GM19397 (cell line): ENCODE data around the gene B9D2.
"Not testable (repeated sequence)": the region's sequence is repeated elsewhere in the genome, so short reads cannot be mapped to it uniquely, and the experiment has no call there.

Source experiments
- ATAC-seq: cut with Tn5 transposase; IDR thresholded peaks from one replicate; pipeline ENCODE4 v1.9.1; 2021; ENCODE audit warnings: mild to moderate bottlenecking, moderate library complexity; ENCODE audit not compliant: unreplicated experiment

The B9D2 gene

DNA sequence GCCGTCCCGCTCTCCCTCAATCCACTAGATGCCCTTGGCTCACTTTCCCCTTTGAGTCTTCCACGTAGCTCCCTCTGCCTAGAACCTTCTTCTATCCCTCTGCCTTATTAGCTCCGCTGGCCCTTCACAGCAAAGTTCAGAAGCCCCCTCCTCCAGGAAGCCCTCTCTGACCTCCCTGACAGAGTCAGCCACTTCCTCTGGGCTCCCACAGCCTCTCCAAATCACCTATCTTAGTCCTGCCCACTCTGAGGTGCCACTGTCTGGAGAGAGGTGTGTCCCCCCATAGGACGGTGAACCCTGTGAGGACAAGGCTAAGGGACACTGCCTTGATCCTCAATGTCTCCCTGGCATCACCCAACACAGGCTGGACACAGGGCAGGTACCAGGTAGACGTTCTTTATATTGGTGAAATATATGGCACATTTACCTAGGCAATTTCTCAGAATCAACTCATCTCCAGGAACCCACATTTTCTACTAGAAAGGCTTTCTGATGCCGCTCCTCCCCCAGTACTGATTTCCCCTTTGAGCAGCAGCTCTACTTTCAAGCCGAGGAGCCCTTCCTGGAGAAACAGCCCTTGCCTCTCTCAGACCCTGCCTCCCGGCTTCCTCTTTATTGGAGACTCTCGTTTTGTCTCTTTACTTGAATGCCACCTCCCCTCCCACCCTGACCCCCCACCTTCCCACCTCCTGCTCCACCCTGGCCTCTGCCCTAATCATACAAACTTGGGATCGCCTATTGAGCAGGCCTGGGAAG, 6.8 kb downstream of the B9D2 start:
- ATAC-seq, result no peak

DNA sequence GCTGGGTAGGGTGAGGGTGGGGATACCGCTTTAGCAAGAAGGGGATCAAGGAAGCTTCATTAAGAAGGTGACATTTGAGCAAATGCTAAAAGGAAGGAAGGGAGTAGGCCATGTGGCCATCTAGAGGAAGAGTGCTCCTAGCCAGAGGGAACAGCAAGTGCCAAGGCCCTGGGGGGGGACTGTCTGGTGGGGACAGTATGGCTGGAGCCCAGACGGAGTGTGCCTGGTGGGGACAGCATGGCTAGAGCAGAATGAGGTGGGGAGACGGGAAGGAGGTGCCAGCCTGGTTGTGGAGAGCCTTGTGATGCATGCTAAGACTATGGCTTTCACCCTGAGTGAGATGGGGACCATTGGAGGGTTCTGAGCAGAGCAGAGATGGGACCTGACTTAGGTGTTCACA, 8.1 kb downstream of the B9D2 start:
- ATAC-seq, result no peak

DNA sequence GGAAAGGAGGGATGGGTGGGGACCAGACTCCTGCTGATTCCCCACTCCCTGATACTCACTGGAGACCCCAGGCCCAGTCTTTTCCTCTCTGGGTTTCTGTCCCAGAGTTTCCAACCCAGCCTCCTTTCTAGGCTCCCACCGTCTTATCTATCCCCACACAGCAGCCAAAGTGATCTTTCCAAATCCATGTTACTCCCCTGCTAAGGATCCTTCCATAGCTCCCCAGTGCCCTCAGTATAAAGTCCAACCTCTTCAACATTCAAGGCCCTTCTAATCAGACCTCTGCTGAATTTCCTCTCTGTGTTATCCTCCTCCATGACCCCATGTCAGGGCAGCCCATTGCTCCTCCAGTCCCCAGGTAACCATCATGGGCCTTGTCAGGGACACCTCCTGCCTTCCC, 8.9 kb downstream of the B9D2 start:
- no peak for ATAC-seq

DNA sequence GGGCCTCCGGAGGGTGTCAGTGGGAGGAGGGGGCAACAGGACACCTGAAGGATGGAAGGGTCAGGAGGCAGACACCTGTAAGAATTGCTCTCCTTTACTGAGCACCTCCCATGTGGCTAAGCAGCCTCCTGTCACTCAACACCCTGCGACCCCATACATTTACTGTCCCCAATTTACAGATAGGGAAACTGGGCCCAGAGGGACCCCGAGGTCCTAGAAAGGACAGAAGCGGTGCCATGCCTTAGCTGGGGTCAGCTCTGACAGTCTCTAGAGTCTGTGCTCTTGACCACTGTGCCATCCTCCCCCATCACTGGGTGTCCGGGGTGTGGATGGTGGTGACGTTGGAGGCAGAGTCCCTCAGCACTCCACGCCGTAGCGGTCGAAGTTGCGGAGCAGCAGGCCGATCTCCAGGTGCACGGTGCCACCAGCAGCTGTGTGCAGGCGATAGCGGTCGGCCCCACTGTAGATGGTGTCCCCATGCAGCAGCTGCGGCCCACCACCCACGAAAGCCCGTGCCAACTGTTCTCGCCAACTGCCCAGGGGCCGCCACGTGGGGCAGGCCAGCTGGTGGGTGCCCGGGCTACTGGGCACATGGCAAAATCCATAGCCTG, 9.5 kb downstream of the B9D2 start:
- no peak for ATAC-seq

DNA sequence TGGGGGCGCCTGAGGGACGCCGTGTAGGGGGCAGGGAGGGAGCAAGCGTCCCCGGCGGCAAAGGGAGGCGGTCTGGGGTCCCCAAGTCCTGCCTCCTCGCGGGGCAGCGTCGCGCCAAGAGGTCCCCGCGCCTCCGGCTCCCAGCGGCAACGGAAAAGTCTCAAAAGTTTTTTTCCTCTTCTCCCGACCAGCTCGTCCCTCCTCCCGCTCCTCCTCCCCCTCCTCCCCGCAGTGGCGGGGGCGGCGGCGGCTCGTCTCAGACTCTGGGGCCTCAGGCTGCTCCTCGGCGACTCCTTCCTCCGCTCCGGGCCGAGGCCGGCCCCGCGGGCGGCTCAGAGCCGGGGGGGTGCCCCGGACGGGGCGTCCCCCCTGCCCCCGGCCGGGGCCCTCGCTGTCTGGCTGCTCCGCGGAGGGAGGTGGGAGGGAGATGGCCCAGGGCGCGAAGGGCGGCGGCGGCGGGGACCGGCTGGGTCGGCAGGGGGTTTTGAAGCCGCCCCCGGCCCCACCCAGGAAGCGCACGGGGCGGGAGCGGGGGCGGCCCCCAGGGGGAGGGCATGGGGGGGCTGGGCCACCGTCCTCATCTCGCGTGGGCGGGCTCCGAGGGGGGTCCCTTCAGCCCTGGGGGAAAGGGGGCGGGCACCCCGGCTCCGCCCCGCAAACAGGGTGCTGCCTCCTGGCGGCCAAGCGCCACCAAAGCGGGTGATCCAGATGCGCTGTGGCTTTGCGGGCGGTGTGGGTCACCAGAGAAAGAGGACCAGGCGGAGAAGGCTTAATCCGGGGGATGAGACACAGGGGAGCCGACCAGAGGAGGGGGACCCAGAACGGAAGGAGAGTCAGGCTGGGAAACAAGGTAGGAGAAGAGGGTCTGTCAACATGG, 10.2 kb downstream of the B9D2 start, which contains the start of gene TGFB1:
TGFB1 (minus strand) TSS at position 457 of the 877 bp plus-strand sequence. CDS start 878 bp downstream, outside the sequence.
- ATAC-seq, result peak; percentile 43

DNA sequence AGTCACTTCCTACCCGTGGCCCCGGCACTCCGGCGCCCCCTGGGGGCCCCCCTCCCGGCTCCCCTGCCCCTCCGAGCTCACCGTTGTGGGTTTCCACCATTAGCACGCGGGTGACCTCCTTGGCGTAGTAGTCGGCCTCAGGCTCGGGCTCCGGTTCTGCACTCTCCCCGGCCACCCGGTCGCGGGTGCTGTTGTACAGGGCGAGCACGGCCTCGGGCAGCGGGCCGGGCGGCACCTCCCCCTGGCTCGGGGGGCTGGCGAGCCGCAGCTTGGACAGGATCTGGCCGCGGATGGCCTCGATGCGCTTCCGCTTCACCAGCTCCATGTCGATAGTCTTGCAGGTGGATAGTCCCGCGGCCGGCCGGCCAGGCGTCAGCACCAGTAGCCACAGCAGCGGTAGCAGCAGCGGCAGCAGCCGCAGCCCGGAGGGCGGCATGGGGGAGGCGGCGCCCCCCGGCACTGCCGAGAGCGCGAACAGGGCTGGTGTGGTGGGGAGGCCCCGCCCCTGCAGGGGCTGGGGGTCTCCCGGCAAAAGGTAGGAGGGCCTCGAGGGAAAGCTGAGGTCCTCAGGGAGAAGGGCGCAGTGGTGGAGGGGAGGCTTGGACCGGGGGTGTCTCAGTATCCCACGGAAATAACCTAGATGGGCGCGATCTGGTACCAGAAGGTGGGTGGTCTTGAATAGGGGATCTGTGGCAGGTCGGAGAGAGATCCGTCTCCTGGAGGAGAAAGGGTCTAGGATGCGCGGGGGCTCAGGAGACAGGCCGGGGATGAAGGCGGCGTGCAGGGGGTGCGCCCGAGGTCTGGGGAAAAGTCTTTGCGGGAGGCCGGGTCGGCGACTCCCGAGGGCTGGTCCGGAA, 11.1 kb downstream of the B9D2 start:
- no peak for ATAC-seq

DNA sequence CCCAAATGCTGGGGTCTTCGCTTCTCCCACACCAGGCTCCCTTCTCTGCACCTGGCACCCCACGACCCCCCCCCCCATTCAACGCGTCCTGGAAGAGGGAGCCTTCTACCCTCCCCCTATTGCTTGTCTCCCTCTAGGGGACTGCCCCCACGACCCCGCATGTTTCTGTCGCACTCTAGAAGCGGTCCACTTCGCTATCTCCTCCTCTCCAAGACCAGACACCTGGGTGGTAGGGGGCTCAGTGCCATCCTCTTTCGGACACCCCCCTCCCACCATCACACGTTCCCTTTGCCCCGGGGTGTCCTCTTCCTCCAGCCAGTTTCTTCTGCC, 11.7 kb downstream of the B9D2 start:
- no peak for ATAC-seq

DNA sequence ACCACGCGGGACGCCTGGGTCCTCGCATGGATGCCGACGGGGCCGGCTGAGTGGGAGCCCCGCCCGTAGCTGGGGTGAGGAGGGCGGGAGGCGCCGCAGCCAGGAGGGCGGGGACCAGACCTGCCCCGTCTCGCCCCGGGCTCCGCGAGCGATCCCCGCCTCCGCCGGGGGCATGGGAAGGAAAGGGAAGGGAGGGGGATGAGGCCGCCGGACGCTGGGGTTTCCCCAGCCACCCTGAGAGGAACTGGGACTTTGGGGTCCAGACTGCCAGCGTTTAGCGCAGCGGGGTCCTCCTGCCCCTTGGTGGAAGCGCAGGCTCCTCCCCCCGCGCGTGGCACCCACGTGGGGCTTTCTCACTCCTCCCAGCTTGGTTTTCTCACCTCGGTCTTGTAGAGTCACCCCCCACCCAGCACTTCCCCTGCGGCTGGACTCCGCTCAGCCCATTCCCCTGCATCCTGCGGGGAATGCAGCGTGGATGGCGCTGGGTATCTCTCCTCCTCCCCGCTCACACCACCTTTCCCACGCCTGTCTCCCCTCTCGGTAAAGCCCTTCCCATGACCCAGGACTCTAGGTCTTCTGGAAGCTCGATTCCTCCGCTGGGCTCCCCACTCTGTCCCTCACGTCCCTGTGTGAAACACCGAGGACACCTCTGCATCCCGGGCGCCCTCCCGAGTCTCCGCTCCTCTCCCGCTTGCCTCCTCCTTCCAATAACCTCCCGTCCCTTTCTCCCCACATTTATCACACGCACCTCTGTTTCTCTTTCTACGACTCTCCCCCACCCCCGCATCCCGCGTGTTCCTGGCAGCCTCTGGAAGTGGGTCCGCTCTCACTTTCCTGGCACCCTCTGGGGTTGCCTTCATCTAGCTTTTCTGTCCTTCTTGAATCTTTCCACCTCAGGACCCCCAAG, 12.4 kb downstream of the B9D2 start:
- peak; percentile 42 for ATAC-seq

DNA sequence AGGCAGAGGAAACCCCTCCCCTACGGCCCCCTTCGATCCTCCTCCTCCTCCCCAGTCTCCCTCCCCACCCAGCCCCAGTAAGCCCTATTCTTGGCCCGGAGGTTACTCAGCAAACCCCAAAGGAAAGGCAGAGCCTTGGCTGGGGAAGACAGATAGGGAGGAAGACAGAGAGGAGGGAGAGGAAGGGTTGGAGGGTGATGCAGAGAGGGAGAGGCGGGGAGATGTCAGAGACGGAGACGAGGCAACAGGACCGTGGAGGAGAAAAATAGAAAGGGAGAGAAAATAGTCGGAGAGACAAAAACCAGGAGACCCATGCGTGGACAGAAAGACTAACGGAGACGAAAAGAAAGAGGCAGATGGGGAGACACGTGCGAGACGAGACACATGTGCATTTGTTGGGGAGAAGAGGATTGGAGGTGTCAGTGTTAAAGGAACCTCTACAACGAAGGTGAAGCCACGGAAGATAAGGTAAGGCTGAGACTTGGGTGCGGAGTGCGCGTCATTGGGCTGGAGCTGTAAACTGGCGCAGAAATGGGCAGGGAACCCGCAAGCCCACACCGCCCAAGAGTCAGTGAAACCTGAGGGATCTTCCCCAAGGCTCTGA, 13.1 kb downstream of the B9D2 start:
- ATAC-seq, result no peak

DNA sequence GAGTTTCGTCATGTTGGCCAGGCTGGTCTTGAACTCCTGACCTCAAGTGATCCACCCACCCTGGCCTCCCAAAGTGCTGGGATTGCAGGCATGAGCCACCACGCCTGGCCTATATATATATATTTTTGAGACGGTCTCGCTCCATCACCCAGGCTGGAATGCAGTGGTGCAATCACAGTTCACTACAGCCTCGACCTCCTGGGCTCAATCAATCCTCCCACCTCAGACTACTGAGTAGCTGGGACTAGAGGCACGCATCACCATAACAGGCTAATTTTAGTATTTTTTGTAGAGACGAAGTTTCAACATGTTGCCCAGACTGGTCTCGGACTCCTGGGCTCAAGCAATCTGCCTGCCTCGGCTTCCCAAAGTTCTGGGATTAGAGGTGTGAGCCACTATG, 17.0 kb downstream of the B9D2 start:
- not testable (repeated sequence) for ATAC-seq

DNA sequence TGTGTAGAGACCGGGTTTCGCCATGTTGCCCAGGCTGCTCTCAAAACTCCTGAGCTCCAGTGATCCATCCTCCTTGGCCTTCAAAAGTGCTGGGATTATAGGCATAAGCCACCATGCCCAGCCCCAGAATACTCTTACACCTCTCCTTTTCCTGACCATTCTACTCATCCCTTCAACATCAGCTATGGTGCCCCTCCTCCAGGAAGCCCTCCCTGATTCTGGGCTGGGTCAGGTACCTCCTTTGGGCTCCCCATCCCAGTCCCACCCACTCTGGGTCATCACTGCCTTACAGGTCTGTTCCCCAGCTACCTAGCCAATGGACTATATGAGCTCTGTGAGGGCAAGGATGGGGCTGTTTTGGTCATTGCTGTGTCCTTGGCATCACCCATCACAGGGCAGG, 19.8 kb downstream of the B9D2 start:
- ATAC-seq, result no peak

DNA sequence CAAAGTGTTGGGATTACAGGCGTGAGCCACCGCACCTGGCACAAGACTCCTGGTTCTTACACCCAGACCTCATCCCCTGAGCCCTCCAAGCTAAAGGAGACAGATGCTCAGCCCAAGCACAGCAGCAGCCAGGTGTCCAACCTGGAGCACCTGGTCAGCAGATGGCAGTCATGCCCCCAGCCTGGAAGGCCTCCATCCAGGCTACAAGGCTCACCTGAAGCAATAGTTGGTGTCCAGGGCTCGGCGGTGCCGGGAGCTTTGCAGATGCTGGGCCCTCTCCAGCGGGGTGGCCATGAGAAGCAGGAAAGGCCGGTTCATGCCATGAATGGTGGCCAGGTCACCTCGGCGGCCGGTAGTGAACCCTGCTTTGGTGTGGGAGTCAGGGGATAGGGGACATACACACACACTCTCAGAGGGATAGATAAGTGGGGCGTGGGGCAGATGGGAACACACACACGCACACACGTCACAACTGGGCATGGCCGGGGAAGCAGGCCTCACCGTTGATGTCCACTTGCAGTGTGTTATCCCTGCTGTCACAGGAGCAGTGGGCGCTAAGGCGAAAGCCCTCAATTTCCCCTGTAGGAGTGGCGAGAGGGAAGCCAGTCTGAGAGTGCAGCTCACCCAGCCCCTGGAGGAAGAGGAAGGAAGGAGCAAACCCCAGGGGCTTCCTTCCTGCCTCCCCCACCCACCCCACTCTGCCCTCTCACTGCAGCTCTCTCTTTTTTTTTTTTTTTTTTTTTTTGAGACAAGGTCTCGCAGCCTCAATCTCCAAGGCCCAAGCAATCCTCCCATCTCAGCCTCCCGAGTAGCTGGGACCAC, 22.1 kb downstream of the B9D2 start:
- no peak for ATAC-seq

DNA sequence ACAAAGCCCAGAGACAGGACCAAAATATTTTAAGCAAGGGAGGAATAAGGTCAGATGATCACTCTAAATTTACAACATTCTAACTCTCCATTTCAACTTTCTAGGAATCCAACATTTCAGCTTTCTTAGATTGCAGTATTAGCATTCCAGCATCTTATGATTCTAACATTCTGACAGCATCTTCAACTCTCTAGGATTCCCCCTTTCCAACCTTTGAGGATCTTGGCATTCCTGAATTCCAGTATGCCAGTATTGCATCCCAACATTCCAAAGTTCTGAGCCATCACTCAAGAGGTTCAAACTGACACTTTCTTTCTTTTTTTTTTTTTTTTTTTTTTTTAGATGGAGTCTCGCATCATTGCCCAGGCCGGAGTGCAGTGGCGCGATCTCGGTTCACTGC, 24.0 kb downstream of the B9D2 start:
- no peak for ATAC-seq

DNA sequence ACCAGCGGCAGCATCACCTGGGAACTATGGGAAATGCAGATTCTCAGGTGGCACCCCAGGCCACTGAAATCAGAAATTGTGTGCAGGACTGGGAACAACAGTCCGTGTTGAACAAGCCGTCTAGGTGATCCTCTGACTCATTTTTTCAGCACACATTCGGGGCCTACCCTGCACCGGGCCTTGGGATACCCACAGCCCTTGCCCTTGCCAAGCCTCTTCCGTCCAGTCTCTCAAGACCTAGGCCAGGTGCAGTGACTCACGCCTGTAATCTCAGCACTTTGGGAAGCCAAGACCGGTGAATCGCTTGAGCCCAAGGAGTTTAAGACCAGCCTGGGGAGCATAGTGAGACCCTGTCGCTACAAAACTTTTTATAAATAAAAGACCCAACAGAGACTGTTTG, 28.5 kb downstream of the B9D2 start:
- ATAC-seq, result no peak

GRCh38 chr19:41334793-41335192, 29.2 kb downstream of the B9D2 start:
- no peak for ATAC-seq

GRCh38 chr19:41332468-41332867, 31.5 kb downstream of the B9D2 start:
- no peak for ATAC-seq

DNA sequence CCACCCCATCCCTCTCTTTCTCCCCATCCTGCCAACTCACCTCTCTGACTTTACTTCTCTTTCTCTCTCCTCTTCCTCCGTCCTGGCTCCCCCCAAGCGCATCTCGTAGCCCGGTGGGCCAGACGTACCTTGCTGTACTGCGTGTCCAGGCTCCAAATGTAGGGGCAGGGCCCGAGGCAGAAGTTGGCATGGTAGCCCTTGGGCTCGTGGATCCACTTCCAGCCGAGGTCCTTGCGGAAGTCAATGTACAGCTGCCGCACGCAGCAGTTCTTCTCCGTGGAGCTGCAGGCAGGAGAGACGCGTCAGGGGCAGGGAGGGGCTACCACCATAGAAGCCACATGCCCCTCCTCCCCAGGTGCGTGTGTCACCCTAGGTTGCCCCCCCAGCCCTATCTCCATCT, 31.9 kb downstream of the B9D2 start:
- no peak for ATAC-seq

DNA sequence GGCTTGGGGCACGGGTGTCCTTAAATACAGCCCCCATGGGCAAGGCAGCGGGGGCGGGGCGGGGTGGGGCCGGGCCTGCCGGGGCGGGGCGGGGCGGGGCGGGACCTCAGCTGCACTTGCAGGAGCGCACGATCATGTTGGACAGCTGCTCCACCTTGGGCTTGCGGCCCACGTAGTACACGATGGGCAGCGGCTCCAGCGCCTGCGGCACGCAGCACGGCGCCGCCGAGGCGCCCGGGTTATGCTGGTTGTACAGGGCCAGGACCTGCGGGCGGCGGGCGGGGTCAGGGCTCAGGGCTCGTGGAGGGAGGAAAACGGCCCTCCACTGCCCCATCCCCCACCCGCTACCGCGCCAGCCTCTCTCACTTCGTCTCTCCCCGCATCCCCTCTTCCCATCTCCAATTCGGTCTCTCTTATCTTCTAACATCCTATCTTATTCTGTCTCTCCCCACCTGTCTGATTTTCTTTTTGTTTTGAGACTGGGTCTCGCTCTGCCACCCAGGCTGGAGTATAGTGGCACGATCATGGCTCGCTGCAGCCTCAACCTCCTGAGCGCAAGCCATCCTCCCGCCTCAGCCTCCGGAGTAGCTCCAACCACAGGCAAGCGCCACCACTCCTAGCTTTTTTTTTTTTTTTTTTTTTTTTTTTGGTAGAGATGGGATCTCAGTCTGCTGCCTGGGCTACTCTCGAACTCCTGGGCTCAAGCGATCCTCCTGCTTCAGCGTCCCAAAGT, 32.8 kb downstream of the B9D2 start:
- no peak for ATAC-seq
